Hepatocyte (in vitro differentiated cells): ENCODE measurements around the gene ATG101. TPM values are rescaled to one million over a fixed set of nuclear protein-coding genes. Genes with fewer than 3 reads are reported as not detected.

Source experiments
- DNase-seq: peaks from one replicate; pipeline ENCODE4 v3.0.0-alpha.2; 2016; ENCODE audit warnings: low spot score
- H2AFZ ChIP-seq: fragments of 200-600 bp; sonication (generic); 2 replicates; pipeline ENCODE4 v1.6.0; 2016; ENCODE audit warnings: antibody characterized with exemption, mild to moderate bottlenecking
- H3K27ac ChIP-seq: fragments of 200-600 bp; sonication (generic); 2 replicates; pipeline ENCODE4 v1.5.1; 2016; ENCODE audit warnings: mild to moderate bottlenecking
- H3K27me3 ChIP-seq: fragments of 200-600 bp; sonication (generic); 2 replicates; pipeline ENCODE4 v1.6.1; 2016
- H3K36me3 ChIP-seq: fragments of 200-600 bp; sonication (generic); replicated peaks from 2 replicates; pipeline ENCODE4 v1.5.1; 2016; ENCODE audit warnings: low read depth; ENCODE audit not compliant: insufficient read depth
- H3K4me1 ChIP-seq: fragments of 200-600 bp; sonication (generic); 2 replicates; pipeline ENCODE4 v1.5.1; 2016; ENCODE audit warnings: mild to moderate bottlenecking, moderate library complexity; ENCODE audit not compliant: insufficient read depth
- H3K4me2 ChIP-seq: fragments of 200-600 bp; sonication (generic); 2 replicates; pipeline ENCODE4 v1.6.0; 2016
- H3K4me3 ChIP-seq: fragments of 200-600 bp; sonication (generic); 2 replicates; pipeline ENCODE4 v1.5.1; 2016; ENCODE audit warnings: mild to moderate bottlenecking
- H3K79me2 ChIP-seq: fragments of 200-600 bp; sonication (generic); 2 replicates; pipeline ENCODE4 v1.6.0; 2017; ENCODE audit warnings: mild to moderate bottlenecking
- H3K9me2 ChIP-seq: fragments of 200-600 bp; sonication (generic); replicated peaks from 2 replicates; pipeline ENCODE4 v1.6.0; 2017; ENCODE audit warnings: mild to moderate bottlenecking; ENCODE audit not compliant: insufficient read depth
- H3K9me3 ChIP-seq: fragments of 200-600 bp; sonication (generic); 2 replicates; pipeline ENCODE4 v1.5.1; 2016; ENCODE audit warnings: low read depth, mild to moderate bottlenecking
- H4K20me1 ChIP-seq: fragments of 200-600 bp; sonication (generic); 2 replicates; pipeline ENCODE4 v1.6.0; 2016; ENCODE audit warnings: mild to moderate bottlenecking; ENCODE audit not compliant: insufficient read depth, poor library complexity, severe bottlenecking
- CTCF ChIP-seq: fragments of 200-600 bp; sonication (generic); IDR thresholded peaks from 2 replicates; pipeline ENCODE4 v1.5.1; 2016; ENCODE audit warnings: antibody characterized with exemption, mild to moderate bottlenecking; ENCODE audit not compliant: poor library complexity
- EZH2 ChIP-seq: fragments of 200-600 bp; sonication (generic); IDR thresholded peaks from 2 replicates; pipeline ENCODE4 v1.6.1; 2016; ENCODE audit warnings: antibody characterized with exemption, mild to moderate bottlenecking, borderline replicate concordance
- EZH2phosphoT487 ChIP-seq: fragments of 200-600 bp; sonication (generic); IDR thresholded peaks from one replicate; pipeline ENCODE4 v1.6.1; 2018; ENCODE audit warnings: antibody characterized with exemption, mild to moderate bottlenecking, low read depth, moderate library complexity; ENCODE audit not compliant: unreplicated experiment, severe bottlenecking
- WGBS: methylation state at CpG from one replicate; pipeline ENCODE4 v1.1.6; 2016; ENCODE audit warnings: low lambda C conversion rate; ENCODE audit errors: missing lambda C conversion rate; 5-methylcytosine and 5-hydroxymethylcytosine counted together
- polyA plus RNA-seq: library from polyadenylated mRNA; unstranded; fragments of >200 nt; fragmentation: Nextera tagmentation; extraction: Ambion mirVana; gene quantifications from 2 replicates; pipeline ENCODE4 v1.2.1, GENCODE V29; 2016
- total RNA-seq: library from RNA; depleted of rRNA; stranded (reverse); fragments of >200 nt; gene quantifications from 2 replicates; pipeline ENCODE4 v1.2.3, GENCODE V29; 2014

ATG101 gene
- total and polyA plus RNA-seq, 2 experiments from 2014 or later = 57.7 to 61.6 TPM

GRCh38 chr12:52086944-52087835 lies 17.4 kb downstream of the ATG101 start:
- 84% methylated on average over 22 of the region's 22 CpGs for WGBS
- TF ChIP-seq EZH2 (no peak), EZH2phosphoT487 (no peak), CTCF (no peak)

GRCh38 chr12:52087961-52088820 lies 18.4 kb downstream of the ATG101 start:
- H3K4me1 ChIP-seq = no peaks in the 10 kb centered on the region
- no peak overlapping the region for H3K4me2 ChIP-seq
- DNase-seq = no peak
- no peak overlapping the region for H2AFZ ChIP-seq
- no peak overlapping the region for H3K4me3 ChIP-seq
- H3K79me2 ChIP-seq = no peaks in the 10 kb centered on the region
- no peaks in the 10 kb centered on the region for H4K20me1 ChIP-seq
- TF ChIP-seq EZH2phosphoT487 (no peak), CTCF (no peak), EZH2 (no peak)
- 88% methylated on average over 19 of the region's 20 CpGs for WGBS
- no peak overlapping the region for H3K27ac ChIP-seq
- H3K9me2 ChIP-seq = no peaks in the 10 kb centered on the region
- no peaks in the 10 kb centered on the region for H3K9me3 ChIP-seq
- peaks cover 18% of the 10 kb centered on the region for H3K27me3 ChIP-seq
- no peaks in the 10 kb centered on the region for H3K36me3 ChIP-seq

More at GRCh38 chr12:52086944-52087835, 17.4 kb downstream of the ATG101 start:
- no peak overlapping the region for H3K4me2 ChIP-seq
- no peak for DNase-seq
- no peaks in the 10 kb centered on the region for H3K9me3 ChIP-seq
- peaks cover 18% of the 10 kb centered on the region for H3K27me3 ChIP-seq
- H3K79me2 ChIP-seq = no peaks in the 10 kb centered on the region
- H3K9me2 ChIP-seq = no peaks in the 10 kb centered on the region
- peaks cover under 1% of the 10 kb centered on the region for H3K4me1 ChIP-seq
- no peak overlapping the region for H3K27ac ChIP-seq
- no peak overlapping the region for H2AFZ ChIP-seq
- H4K20me1 ChIP-seq = no peaks in the 10 kb centered on the region
- H3K36me3 ChIP-seq = no peaks in the 10 kb centered on the region
- H3K4me3 ChIP-seq = no peak overlapping the region

GRCh38 chr12:52089491-52089890 lies 19.7 kb downstream of the ATG101 start:
- Histone ChIP-seq H4K20me1 (no peaks in the 10 kb centered on the region), H3K9me2 (no peaks in the 10 kb centered on the region), H3K27ac (no peak overlapping the region), H2AFZ (no peak overlapping the region), H3K9me3 (no peaks in the 10 kb centered on the region), H3K36me3 (no peaks in the 10 kb centered on the region), H3K4me3 (no peak overlapping the region), H3K4me1 (no peaks in the 10 kb centered on the region), H3K79me2 (no peaks in the 10 kb centered on the region), H3K4me2 (no peak overlapping the region), H3K27me3 (peaks cover 18% of the 10 kb centered on the region)
- TF ChIP-seq EZH2phosphoT487 (no peak), EZH2 (no peak), CTCF (no peak)
- WGBS = 91% methylated on average over 11 of the region's 11 CpGs
- no peak for DNase-seq
